ENCODE results near the gene DKK3. TPM values are rescaled to one million over a fixed set of nuclear protein-coding genes. Genes with fewer than 3 reads are reported as not detected.

DKK3 gene
- total RNA-seq, 4 donors from 2014 or later = 4.1 to 31.7 (median 7.2) TPM

GRCh38 chr11:12052676-12053605 lies 44.5 kb upstream of the DKK3 start:
- peak in 1 of 2 donors; percentile 9 for DNase-seq
- no peak overlapping the region for H3K4me3 ChIP-seq
- no peaks in the 10 kb centered on the region for H3K27me3 ChIP-seq
- in situ Hi-C loops (cut with MboI; ENCODE audit: low sequenced_read_pairs in 4 of 4) (loop anchor here in 1 of 4 donors (25.0 kb wide), 1 partner anchor 634 kb away; no protein-coding TSS in a partner anchor), intact Hi-C loops (cut with DNase I; ENCODE audit: low total_unique reads) (no loop called here)
- no peaks in the 10 kb centered on the region for H3K9me3 ChIP-seq
- no peak for ATAC-seq
- H3K36me3 ChIP-seq = no peaks in the 10 kb centered on the region
- TF ChIP-seq POLR2A (IDR thresholded peaks at IDR 0.05) (no peak), CTCF (IDR thresholded peaks at IDR 0.05 in 4 of 5, conservative IDR thresholded peaks at IDR 0.05 in 1 of 5) (no peak)
- H3K4me1 ChIP-seq = peaks cover 4 to 11% of the 10 kb centered on the region in 2 donors
- no peak overlapping the region for H3K27ac ChIP-seq

- H3K36me3 ChIP-seq = no peaks in the 10 kb centered on the region
- in situ Hi-C loops (cut with MboI; ENCODE audit: low sequenced_read_pairs in 4 of 4) = loop anchor here in 1 of 4 donors (25.0 kb wide), 1 partner anchor 636 kb away; no protein-coding TSS in a partner anchor
- peak overlapping the region in 2 of 4 donors; percentile 52 to 73 for H3K27ac ChIP-seq
- no peak for DNase-seq
- no peak for TF ChIP-seq CTCF (IDR thresholded peaks at IDR 0.05 in 4 of 5, conservative IDR thresholded peaks at IDR 0.05 in 1 of 5)
- no peak for TF ChIP-seq POLR2A (IDR thresholded peaks at IDR 0.05)
- ATAC-seq = no peak
- peaks cover 4 to 15% of the 10 kb centered on the region in 2 donors for H3K4me1 ChIP-seq
- H3K9me3 ChIP-seq = no peaks in the 10 kb centered on the region
- no peak overlapping the region for H3K4me3 ChIP-seq
- no peaks in the 10 kb centered on the region for H3K27me3 ChIP-seq
- intact Hi-C loops (cut with DNase I; ENCODE audit: low total_unique reads) = no loop called here
Observed at GRCh38 chr11:12051287-12051662, 42.8 kb upstream of the DKK3 start.

GRCh38 chr11:12050470-12051286 lies 42.3 kb upstream of the DKK3 start:
- intact Hi-C loops (cut with DNase I; ENCODE audit: low total_unique reads) (no loop called here), in situ Hi-C loops (cut with MboI; ENCODE audit: low sequenced_read_pairs in 4 of 4) (loop anchor here in 1 of 4 donors (25.0 kb wide), 1 partner anchor 637 kb away; no protein-coding TSS in a partner anchor)
- Histone ChIP-seq H3K4me3 (no peak overlapping the region), H3K27ac (peak overlapping the region in 3 of 4 donors; percentile 57 to 73 (median 71)), H3K9me3 (no peaks in the 10 kb centered on the region), H3K36me3 (no peaks in the 10 kb centered on the region), H3K27me3 (no peaks in the 10 kb centered on the region), H3K4me1 (peaks cover 4 to 15% of the 10 kb centered on the region in 2 donors)
- peak in 1 of 2 donors; percentile 66 for DNase-seq
- ATAC-seq = peak; percentile 33 to 61
- TF ChIP-seq CTCF (IDR thresholded peaks at IDR 0.05 in 4 of 5, conservative IDR thresholded peaks at IDR 0.05 in 1 of 5) (peak in 1 of 5 experiments; percentile 13), POLR2A (IDR thresholded peaks at IDR 0.05) (peak in 1 of 2 donors; percentile 20)

GRCh38 chr11:12048936-12049790 lies 40.7 kb upstream of the DKK3 start:
- peak overlapping the region in 3 of 4 donors; percentile 57 to 73 (median 71) for H3K27ac ChIP-seq
- no peak overlapping the region for H3K4me3 ChIP-seq
- H3K9me3 ChIP-seq = no peaks in the 10 kb centered on the region
- DNase-seq (peak in 1 of 2 donors; percentile 65), ATAC-seq (peak in 1 of 2 donors; percentile 7)
- H3K27me3 ChIP-seq = no peaks in the 10 kb centered on the region
- H3K4me1 ChIP-seq = peaks cover 8 to 15% of the 10 kb centered on the region in 2 donors
- no peaks in the 10 kb centered on the region for H3K36me3 ChIP-seq
- no peak for TF ChIP-seq CTCF (IDR thresholded peaks at IDR 0.05 in 4 of 5, conservative IDR thresholded peaks at IDR 0.05 in 1 of 5)
- in situ Hi-C loops (cut with MboI; ENCODE audit: low sequenced_read_pairs in 4 of 4) = loop anchor here (5.0 to 25.0 kb wide), 6 partner anchors 112 to 1012 kb away; no protein-coding TSS in a partner anchor
- intact Hi-C loops (cut with DNase I; ENCODE audit: low total_unique reads) = no loop called here
